Fibroblast of skin of left quadriceps (primary cell): ENCODE data around the gene PCNX4.
A peak's percentile ranks its signal among the peaks of the same experiment; 100 is the strongest.

Source experiments
- DNase-seq, 2 experiments: peaks; one replicate each; pipeline ENCODE4 v3.0.0-alpha.2; 2013; ENCODE audit warnings: low read depth in 2 of 2

The PCNX4 gene

DNA sequence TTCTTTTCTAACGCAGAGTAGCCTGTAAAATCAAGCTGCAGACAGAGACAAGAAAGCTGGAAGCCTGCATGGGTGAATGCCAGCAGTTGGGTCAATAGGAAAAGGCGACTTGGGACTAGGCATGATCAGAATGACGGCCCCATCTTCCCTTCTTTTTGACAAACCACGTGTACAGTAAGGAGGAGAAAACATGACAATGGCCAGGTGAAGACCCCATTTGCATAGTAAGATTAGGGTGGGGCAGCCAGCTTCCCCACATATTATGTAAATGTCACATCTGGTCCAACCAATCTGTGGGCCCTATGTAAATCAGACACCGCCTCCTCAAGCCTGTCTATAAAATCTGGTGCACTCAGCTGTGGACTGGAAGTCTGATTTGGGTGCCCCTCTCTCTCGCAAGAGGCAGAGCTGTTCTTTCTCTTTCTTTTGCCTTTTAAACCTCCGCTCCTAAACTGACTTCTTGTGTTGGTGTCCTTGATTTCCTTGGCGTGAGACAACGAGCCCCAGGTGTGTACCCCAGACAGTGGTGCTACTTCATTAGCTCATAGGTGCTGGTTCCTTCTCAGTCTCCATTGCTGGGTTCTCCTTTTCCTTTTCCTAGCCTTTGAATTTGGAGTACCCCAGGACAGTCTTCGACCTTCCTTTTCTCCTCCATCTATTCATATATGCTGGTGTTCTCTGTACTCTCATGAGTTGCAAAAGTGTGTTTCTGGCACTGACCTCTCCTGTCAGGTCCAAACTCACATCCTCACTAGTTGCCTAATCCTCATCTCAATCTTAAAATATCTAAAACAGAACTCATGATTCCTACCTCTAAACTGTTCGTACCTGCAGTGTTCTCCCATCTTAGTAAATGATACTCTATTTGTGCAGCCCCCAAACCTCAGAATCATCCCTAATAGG, 82.9 kb downstream of the PCNX4 start:
- no peak for DNase-seq

- DNase-seq: no peak
These were observed 83.7 kb downstream of the PCNX4 start for GRCh38 chr14:60175255-60175902.

- DNase-seq: no peak
These were observed 86.4 kb downstream of the PCNX4 start for GRCh38 chr14:60178164-60178563.

DNA sequence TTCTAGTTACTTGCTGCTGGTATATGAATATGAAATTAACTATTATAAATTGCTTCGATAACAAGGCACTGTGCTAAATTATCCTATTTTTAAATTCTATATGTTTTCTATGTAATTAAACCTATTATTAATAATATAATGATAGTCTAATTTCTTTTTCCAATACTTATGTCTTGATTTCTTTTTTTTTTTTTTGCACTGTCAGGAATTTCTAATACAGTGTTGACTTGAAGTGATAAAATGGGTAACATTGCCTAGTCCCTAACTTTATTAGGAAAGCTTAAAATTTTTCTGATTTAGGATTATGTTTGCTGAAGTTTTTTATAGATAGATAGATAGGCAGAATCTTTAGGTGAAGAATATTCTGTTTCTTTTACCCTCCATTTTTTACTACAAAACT, 87.1 kb downstream of the PCNX4 start:
- DNase-seq: no peak

DNA sequence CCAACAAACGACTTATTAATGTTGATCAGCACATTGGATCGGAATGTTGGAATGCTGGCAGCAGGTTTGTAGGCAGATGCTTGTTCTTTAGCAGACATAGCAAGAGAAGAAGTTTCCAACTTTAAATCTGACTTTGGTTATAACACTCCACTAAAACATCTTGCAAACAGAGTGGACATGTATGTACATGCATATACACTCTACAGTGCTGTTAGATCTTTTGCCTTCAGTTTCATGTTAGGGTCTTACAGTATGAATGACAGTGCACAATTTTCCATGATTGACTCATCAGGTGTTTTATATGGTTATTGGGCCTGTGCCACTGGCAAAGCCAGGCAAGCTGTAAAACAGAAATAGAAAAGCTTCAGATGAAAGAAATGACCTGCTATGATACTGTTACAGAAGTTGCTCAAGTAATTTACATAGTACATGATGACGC, 87.7 kb downstream of the PCNX4 start:
- DNase-seq: peak; percentile 33 to 34

GRCh38 chr14:60183138-60183537, 91.4 kb downstream of the PCNX4 start:
- no peak for DNase-seq

GRCh38 chr14:60183741-60184140, 92.0 kb downstream of the PCNX4 start:
- DNase-seq: no peak

GRCh38 chr14:60184146-60184904, 92.6 kb downstream of the PCNX4 start:
- DNase-seq: peak; percentile 37 to 51

- no peak for DNase-seq
These were observed 93.3 kb downstream of the PCNX4 start for GRCh38 chr14:60184905-60185555.

DNA sequence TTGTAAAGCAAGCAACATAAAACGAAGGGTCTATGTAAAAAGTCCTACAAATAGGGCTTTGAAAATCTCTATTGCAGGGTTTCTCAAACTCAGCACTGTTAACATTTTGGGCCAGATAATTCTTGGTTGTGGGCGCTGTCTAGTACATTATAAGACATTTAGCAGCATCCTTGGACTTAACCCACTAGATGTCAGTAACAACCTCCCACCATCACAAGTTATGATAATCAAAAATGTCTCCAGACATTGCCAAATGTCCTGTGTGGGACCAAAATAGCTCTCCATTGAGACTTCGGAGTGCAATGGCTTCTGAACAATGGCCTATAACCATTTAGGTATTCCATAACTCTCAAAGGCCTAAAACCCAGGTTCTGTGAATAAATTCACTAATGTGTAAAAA, 96.4 kb downstream of the PCNX4 start:
- no peak for DNase-seq

GRCh38 chr14:60188696-60189095, 97.0 kb downstream of the PCNX4 start:
- no peak for DNase-seq

DNA sequence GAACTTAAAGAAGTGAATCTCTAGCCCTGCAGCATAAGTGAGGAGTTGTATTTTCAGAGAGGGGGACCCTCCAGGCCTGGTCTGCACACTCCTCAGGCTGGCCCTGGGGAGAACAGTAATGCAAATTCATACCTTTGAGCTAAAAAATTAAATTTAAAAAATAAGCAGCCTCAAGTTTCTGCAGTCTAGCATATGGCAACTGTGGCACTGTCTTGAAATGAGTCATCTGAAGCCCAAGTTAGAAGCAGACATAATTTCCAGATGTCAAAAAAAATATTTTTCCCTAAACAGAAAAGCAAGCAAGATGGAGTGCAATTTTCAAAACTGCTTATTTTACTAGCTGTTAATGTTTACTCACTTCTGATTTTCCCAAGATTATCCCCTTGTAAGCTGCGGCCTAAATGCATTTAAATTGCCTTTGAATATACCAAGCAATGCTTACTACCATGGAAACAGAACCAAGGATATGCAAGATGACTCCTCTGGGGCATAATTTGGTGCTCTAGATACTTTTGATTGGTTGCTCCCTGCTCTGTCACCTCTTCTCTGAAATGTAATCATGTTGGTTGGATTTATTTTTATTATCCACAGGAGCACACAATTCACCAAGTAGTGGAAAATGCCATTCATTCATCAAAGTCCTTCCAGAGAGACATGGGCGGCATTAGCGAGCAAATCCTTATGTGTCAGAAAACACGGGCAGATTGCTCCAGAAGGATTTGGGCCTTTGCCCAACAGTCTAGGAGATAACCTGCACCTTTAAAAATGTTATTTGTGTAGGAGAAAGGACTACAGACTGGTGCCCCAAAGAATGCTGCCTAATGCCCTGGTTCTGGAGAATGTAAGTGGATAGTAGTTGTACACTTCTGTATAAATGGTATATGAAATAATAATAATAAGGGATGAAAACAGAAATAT, 98.5 kb downstream of the PCNX4 start:
- no peak for DNase-seq

- DNase-seq: no peak
These were observed 103.6 kb downstream of the PCNX4 start for GRCh38 chr14:60195179-60195810.

DNA sequence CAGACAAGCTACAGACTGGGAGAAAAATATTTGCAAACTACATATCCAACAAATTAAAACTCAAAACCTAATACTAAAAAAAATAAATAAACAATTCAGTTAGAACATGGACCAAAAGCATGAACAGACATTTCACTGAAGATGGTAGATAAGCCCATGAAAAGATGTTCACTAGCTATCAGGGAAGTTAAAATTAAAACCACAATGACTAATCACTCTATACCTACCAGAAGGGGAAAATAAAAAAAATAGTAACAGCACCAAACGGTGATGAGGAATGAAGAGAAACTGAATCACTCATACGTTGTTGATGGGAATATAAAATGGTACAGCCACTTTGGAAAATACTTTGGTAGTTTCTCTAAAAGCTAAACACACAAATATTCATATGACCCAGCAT, 104.6 kb downstream of the PCNX4 start:
- DNase-seq: no peak

DNA sequence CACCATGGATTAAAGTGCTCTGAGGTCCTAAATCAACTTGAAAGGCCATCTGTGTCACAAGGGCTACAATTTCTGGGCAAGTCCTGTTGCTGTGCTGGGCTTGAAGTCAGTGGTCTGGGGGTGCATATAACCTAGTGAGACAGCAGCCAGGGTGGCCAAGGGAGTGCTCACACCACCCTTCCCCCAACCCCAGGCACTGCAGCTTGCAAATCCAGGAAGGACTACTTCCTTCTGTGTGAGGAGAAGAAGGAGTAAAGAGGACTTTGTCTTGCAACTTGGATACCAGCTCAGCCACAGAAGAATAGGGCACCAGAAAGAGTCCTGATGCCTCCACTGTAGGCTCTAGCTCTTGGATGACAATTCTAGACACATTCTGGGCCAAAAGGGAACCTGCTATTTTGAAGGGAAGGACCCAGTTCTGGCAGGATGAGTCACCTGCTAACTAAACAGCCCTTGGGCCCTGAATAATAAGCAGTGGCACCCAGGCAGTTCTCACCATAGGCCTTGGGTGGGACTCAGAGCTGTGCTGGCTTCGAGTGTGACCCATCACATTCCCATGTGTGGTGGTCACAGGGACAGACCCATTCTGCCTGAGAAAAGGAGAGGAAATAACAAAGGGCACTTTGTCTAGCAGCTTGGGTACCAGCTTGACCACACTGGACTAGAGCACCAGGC, 106.0 kb downstream of the PCNX4 start:
- DNase-seq: no peak

- DNase-seq: no peak
These were observed 107.6 kb downstream of the PCNX4 start for GRCh38 chr14:60199321-60199720.

DNA sequence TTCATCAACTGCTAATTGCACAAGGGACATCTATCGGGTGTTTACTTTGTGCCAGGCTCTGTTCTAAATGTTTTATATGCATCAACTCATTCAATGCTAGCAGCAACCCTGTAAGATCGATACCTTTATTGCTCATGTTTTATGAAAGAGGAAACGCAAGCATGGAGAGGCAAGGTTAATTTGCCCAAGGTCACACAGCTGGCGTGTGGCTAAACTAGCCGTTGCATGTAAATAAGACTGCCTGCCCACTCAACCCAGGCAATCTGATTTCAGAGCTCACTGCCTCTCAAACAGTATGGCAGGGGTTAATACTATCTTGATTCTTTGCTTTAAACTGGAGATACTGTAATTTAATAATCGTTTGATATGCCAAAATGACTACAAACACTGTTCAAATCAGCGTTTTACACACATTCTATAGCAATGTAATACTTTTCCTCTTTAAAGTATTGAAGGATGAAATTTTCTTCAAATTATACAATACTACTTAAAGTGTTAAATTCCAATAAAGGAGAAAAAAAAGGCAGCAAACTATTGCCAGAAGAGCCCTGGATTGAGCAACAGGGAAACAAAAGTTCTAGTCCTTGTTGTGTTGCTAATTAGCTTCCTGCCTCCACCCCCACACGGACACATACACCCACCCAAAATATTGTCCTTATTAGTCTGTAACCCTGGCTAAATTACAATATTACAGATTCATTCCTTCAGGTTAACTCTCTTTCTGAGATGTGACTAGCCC, 112.5 kb downstream of the PCNX4 start:
- no peak for DNase-seq

GRCh38 chr14:60204843-60205774, 113.4 kb downstream of the PCNX4 start:
- DNase-seq: no peak
